AG10803 (cell line): Measurements from ENCODE around the gene SELENOP.
A peak's percentile ranks its signal among the peaks of the same experiment; 100 is the strongest.

Experiments
- DNase-seq: peaks from one replicate; pipeline ENCODE4 v3.0.0; 2010; ENCODE audit warnings: low read depth
- H3K4me3 ChIP-seq: 2 replicates; pipeline ENCODE4 v1.5.1; 2011; ENCODE audit warnings: mild to moderate bottlenecking, low read length, control low read depth
- CTCF ChIP-seq: conservative IDR thresholded peaks from 2 replicates; pipeline ENCODE4 v1.5.1; 2011; ENCODE audit warnings: mild to moderate bottlenecking, low read length, control low read depth, inconsistent platforms

Gene SELENOP

GRCh38 chr5:42772265-42772993 is 39.3 kb downstream of the SELENOP start:
- TF ChIP-seq CTCF = no peak
- H3K4me3 ChIP-seq = no peak overlapping the region
- no peak for DNase-seq

- no peak for TF ChIP-seq CTCF
- H3K4me3 ChIP-seq = no peak overlapping the region
- no peak for DNase-seq
Measured at GRCh38 chr5:42770003-42770402, 41.7 kb downstream of the SELENOP start.

- TF ChIP-seq CTCF = no peak
- no peak overlapping the region for H3K4me3 ChIP-seq
- DNase-seq = no peak
Measured at GRCh38 chr5:42768106-42768504, 43.6 kb downstream of the SELENOP start.

- DNase-seq = peak; percentile 43
- peak; percentile 60 for TF ChIP-seq CTCF
- no peak overlapping the region for H3K4me3 ChIP-seq
Measured at GRCh38 chr5:42767491-42768105, 44.1 kb downstream of the SELENOP start.

GRCh38 chr5:42761791-42762190 is 49.9 kb downstream of the SELENOP start:
- no peak for DNase-seq
- no peak overlapping the region for H3K4me3 ChIP-seq
- no peak for TF ChIP-seq CTCF

GRCh38 chr5:42760426-42760825 is 51.3 kb downstream of the SELENOP start:
- H3K4me3 ChIP-seq = no peak overlapping the region
- no peak for DNase-seq
- TF ChIP-seq CTCF = no peak

GRCh38 chr5:42759456-42759855 is 52.2 kb downstream of the SELENOP start:
- no peak for DNase-seq
- TF ChIP-seq CTCF = no peak

More at GRCh38 chr5:42759456-42759855, 52.2 kb downstream of the SELENOP start:
- H3K4me3 ChIP-seq = no peak overlapping the region
